Uterine smooth muscle cell (primary cell): ENCODE results near the gene KRTAP21-2. TPM values are rescaled to one million over a fixed set of nuclear protein-coding genes. Genes with fewer than 3 reads are reported as not detected.

Experiments
- total RNA-seq: library from RNA; depleted of rRNA; stranded (reverse); fragments of >200 nt; gene quantifications from 2 replicates; pipeline ENCODE4 v1.2.3, GENCODE V29; 2014

KRTAP21-2 gene
- total RNA-seq, result not detected in 2 replicates

DNA sequence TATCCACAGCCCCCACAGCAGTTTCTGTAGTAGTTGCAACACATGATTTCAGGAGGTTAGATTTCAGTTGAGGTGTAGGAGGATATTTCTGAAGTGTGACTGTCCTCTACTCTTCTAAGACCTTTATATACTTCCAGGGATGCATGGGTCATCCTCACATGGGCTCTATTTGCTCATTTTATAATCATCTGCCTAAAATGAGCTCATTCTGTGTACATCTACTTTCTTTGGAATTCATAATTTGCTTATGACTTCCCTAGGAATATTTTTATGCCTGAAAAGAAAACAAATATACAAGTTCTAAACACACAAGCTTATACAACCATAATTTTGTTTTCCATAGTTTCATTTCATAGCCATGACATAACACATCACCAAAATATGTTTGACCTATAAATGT, at the start of gene KRTAP21-2:
Gene KRTAP21-2 (minus strand): TSS at position 101 of the 400 bp plus-strand sequence. CDS start 57 bp downstream, at position 44.

DNA sequence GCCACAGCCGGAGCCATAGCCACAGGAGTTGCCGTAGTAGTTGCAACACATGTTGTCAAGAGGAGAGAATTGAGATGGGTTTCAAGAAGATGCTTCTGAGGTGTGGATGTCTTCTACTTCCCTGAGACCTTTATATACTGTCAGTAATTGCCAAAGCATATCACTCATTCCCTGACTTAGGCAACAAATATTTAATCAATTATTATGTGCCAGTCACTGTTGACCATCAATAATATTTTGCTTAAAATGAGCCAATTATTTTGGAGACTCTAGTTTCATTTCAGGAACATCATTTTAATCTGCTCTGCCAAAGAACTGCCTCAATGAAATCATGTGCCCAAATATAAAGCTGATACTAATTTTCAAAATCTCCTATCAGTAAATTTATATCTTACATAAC, 8.3 kb upstream of the KRTAP21-2 start, which contains the start of gene KRTAP21-1:
Gene KRTAP21-1 (minus strand): TSS at position 101 of the 400 bp plus-strand sequence. CDS start 50 bp downstream, at position 51.

DNA sequence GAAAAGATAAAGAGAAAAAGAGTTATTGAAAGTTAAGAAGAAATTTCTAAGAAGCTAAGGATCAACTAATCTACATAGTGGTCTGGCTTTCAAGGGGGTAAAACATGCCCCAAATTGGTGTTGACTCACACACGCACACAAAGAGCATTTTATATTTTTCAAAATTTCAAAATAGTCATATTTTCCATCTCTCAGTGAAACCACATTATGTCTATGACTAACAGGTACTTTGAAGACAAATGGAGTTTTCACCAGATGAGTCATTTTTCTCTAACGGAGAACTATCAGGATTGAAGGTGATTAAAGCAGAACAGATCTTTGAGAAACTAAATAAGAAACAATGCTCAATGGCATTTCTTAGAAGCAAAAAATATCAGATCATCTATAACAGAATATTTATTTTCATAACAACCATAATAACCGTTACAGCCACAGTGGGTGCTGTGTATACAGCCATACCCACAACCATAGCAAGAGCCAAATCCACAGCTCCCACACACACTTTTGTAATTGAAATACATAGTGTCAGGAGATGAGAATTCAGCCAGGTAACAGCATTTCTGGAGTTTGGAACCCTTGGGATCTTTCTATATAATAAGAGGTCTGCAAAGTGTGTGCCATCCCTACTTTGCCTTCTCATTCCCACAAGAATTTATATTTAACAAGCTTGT, 28.7 kb downstream of the KRTAP21-2 start, which contains the start of gene KRTAP21-3:
Gene KRTAP21-3 (minus strand): TSS at position 539 of the 671 bp plus-strand sequence. CDS start 18 bp downstream, at position 521.

Other genes with a start within 250 kb of the KRTAP21-2 start
- gene KRTAP19-5, start 245.1 kb downstream of the KRTAP21-2 start, total RNA-seq, result not detected in 2 replicates
- not detected in 2 replicates for gene KRTAP19-6, start 205.4 kb downstream of the KRTAP21-2 start, total RNA-seq
- gene KRTAP19-7, start 185.9 kb downstream of the KRTAP21-2 start, total RNA-seq, result not detected in 2 replicates
- not detected in 2 replicates for gene KRTAP22-2, start 156.9 kb downstream of the KRTAP21-2 start, total RNA-seq
- not detected in 2 replicates for gene KRTAP6-3, start 154.8 kb downstream of the KRTAP21-2 start, total RNA-seq
- gene KRTAP6-2, start 148.4 kb downstream of the KRTAP21-2 start, total RNA-seq, result not detected in 2 replicates
- gene KRTAP22-1, start 146.2 kb downstream of the KRTAP21-2 start, total RNA-seq, result not detected in 2 replicates
- gene KRTAP6-1, start 133.3 kb downstream of the KRTAP21-2 start, total RNA-seq, result not detected in 2 replicates
- not detected in 2 replicates for gene KRTAP20-1, start 130.8 kb downstream of the KRTAP21-2 start, total RNA-seq
- gene KRTAP20-4, start 126.6 kb downstream of the KRTAP21-2 start, total RNA-seq, result not detected in 2 replicates
- gene KRTAP20-2, start 112.1 kb downstream of the KRTAP21-2 start, total RNA-seq, result not detected in 2 replicates
- not detected in 2 replicates for gene KRTAP20-3, start 104.4 kb downstream of the KRTAP21-2 start, total RNA-seq
- not detected in 2 replicates for gene KRTAP21-3, start 28.5 kb downstream of the KRTAP21-2 start, total RNA-seq
- not detected in 2 replicates for gene KRTAP21-1, start 8.2 kb upstream of the KRTAP21-2 start, total RNA-seq
- not detected in 2 replicates for gene KRTAP8-1, start 66.0 kb upstream of the KRTAP21-2 start, total RNA-seq
- not detected in 2 replicates for gene KRTAP7-1, start 82.5 kb upstream of the KRTAP21-2 start, total RNA-seq
- gene KRTAP11-1, start 134.3 kb upstream of the KRTAP21-2 start, total RNA-seq, result not detected in 2 replicates